ENCODE results near the gene ECE1.

DNA sequence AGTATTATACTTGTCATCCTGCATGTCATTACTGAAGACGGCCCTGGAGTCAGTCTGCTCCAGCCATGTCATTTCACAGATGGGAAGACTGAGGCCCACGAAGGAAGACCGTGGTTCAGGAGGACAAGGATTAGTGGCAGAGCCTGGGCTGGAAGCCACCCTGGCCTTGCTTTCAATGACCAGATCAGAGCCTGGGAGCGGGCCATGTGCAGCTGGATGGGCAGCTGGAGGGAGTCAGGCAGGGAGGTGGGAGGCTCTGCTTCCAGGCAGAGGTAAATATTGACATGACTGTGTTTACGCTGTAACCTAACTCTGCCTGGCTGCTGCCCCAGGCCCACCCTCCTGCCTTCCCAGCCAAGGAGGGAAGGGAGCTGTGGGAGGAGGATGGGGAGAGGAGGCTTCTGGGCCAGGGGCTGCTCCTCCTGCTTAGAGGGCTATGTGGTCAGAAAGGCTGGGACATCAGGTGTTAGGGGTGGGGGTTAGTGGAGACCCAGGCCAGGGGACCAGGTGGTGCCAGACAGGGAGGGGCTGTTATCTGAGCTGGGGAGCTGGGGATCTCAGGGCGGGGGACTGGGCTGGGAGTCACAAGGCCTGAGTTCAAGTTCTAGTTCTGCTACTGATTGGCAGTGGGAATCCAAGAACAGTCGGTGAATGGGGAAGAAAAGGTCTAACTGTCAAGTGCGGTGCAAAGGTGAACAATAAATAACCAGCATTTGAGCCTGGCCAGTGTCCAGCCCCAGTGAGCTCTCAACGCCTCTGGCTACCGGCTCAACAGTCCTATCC, 48.5 kb upstream of the ECE1 start:
- TF ChIP-seq POLR2A (IDR thresholded peaks at IDR 0.05) = no peak
- TF ChIP-seq, protein P1, sequence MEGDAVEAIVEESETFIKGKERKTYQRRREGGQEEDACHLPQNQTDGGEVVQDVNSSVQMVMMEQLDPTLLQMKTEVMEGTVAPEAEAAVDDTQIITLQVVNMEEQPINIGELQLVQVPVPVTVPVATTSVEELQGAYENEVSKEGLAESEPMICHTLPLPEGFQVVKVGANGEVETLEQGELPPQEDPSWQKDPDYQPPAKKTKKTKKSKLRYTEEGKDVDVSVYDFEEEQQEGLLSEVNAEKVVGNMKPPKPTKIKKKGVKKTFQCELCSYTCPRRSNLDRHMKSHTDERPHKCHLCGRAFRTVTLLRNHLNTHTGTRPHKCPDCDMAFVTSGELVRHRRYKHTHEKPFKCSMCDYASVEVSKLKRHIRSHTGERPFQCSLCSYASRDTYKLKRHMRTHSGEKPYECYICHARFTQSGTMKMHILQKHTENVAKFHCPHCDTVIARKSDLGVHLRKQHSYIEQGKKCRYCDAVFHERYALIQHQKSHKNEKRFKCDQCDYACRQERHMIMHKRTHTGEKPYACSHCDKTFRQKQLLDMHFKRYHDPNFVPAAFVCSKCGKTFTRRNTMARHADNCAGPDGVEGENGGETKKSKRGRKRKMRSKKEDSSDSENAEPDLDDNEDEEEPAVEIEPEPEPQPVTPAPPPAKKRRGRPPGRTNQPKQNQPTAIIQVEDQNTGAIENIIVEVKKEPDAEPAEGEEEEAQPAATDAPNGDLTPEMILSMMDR (IDR thresholded peaks at IDR 0.05) = no peak
